Hepatocyte (in vitro differentiated cells): ENCODE data around the gene GINS2.

ENCODE experiments used
- CTCF ChIP-seq: fragments of 200-600 bp; sonication (generic); IDR thresholded peaks from 2 replicates; pipeline ENCODE4 v1.5.1; 2016; ENCODE audit warnings: antibody characterized with exemption, mild to moderate bottlenecking; ENCODE audit not compliant: poor library complexity
- EZH2phosphoT487 ChIP-seq: fragments of 200-600 bp; sonication (generic); IDR thresholded peaks from one replicate; pipeline ENCODE4 v1.6.1; 2018; ENCODE audit warnings: antibody characterized with exemption, mild to moderate bottlenecking, low read depth, moderate library complexity; ENCODE audit not compliant: unreplicated experiment, severe bottlenecking

- no peak for TF ChIP-seq EZH2phosphoT487
- no peak for TF ChIP-seq CTCF
These were observed 45.7 kb upstream of the GINS2 start for GRCh38 chr16:85734311-85735017.
